HepG2 (cell line): ENCODE data around the gene DIPK1B. TPM values are rescaled to one million over a fixed set of nuclear protein-coding genes. Genes with fewer than 3 reads are reported as not detected.
A peak's percentile ranks its signal among the peaks of the same experiment; 100 is the strongest.

Source experiments
- AKAP8 ChIP-seq: sonication (generic); formaldehyde crosslinking; IDR thresholded peaks from 2 replicates; pipeline ENCODE4 v1.5.1; 2020; ENCODE audit warnings: mild to moderate bottlenecking, missing genetic modification reagents
- CEBPG ChIP-seq: IDR thresholded peaks from 2 replicates; pipeline ENCODE4 v1.6.1; 2016
- ELK4 ChIP-seq: sonication (generic); formaldehyde crosslinking; IDR thresholded peaks from 2 replicates; pipeline ENCODE4 v1.9.0; 2021; ENCODE audit warnings: missing genetic modification reagents, borderline replicate concordance
- FOXK2 ChIP-seq: fragments of 450-650 bp; IDR thresholded peaks from 2 replicates; pipeline ENCODE4 v1.6.1; 2016
- FOXP4 ChIP-seq: sonication (generic); formaldehyde crosslinking; IDR thresholded peaks from 2 replicates; pipeline ENCODE4 v1.4.0; 2020; ENCODE audit warnings: missing genetic modification reagents
- HDAC2 ChIP-seq: sonication (generic); formaldehyde crosslinking; IDR thresholded peaks from 2 replicates; pipeline ENCODE4 v1.4.0; 2020; ENCODE audit warnings: missing genetic modification reagents
- NCOA1 ChIP-seq: sonication (generic); formaldehyde crosslinking; IDR thresholded peaks from 2 replicates; pipeline ENCODE4 v1.9.0; 2021; ENCODE audit warnings: missing genetic modification reagents
- NR2F6 ChIP-seq, 2 experiments: IDR thresholded peaks; 2 replicates each; pipeline ENCODE4 v1.6.1; 2016; ENCODE audit warnings: antibody characterized with exemption in 1 of 2, mild to moderate bottlenecking in 1 of 2
- SKI ChIP-seq: fragments of 450-650 bp; IDR thresholded peaks from one replicate; pipeline ENCODE4 v1.6.1; 2018; ENCODE audit warnings: mild to moderate bottlenecking; ENCODE audit not compliant: partially characterized antibody
- TBX2 ChIP-seq: sonication (generic); formaldehyde crosslinking; IDR thresholded peaks from 2 replicates; pipeline ENCODE4 v1.5.0; 2020; ENCODE audit warnings: missing genetic modification reagents, mild to moderate bottlenecking, borderline replicate concordance
- ZNF143 ChIP-seq: sonication (generic); formaldehyde crosslinking; IDR thresholded peaks from 2 replicates; pipeline ENCODE4 v1.4.0; 2020; ENCODE audit warnings: missing genetic modification reagents
- ZNF17 ChIP-seq: sonication (generic); formaldehyde crosslinking; IDR thresholded peaks from 2 replicates; pipeline ENCODE4 v1.5.0; 2020; ENCODE audit warnings: mild to moderate bottlenecking, missing genetic modification reagents
- ZNF44 ChIP-seq: sonication (generic); formaldehyde crosslinking; IDR thresholded peaks from 2 replicates; pipeline ENCODE4 v1.5.1; 2020; ENCODE audit warnings: mild to moderate bottlenecking, missing genetic modification reagents
- ZNF550 ChIP-seq: sonication (generic); formaldehyde crosslinking; IDR thresholded peaks from 2 replicates; pipeline ENCODE4 v1.4.0; 2020; ENCODE audit warnings: mild to moderate bottlenecking, missing genetic modification reagents, borderline replicate concordance
- polyA plus RNA-seq, 8 experiments: library from polyadenylated mRNA; depleted of rRNA in 3 of 8; stranded (reverse) in 7 of 8; unstranded in 1 of 8; fragments of >200 nt; fragmentation: Illumina TruSeq in 4 of 8; extraction: Trizol in 4 of 8; gene quantifications; 2 replicates each; pipeline versions ENCODE4 v1.2.1 to v1.2.3, GENCODE V29; 2011 to 2016; ENCODE audit warnings: low read depth in 4 of 8, missing spikeins in 1 of 8, mixed read lengths in 1 of 8; ENCODE audit not compliant: insufficient read depth in 1 of 8
- total RNA-seq, 5 experiments: library from RNA; depleted of rRNA; stranded (reverse); fragments of >200 nt; fragmentation: Illumina TruSeq; extraction: Trizol; gene quantifications; 2 replicates each; pipeline ENCODE4 v1.2.3, GENCODE V29; 2016; ENCODE audit warnings: low read depth in 1 of 5
- TF ChIP-seq, protein P1 (sequence below): sonication (generic); formaldehyde crosslinking; IDR thresholded peaks from 2 replicates; pipeline ENCODE4 v1.5.1; 2020; ENCODE audit warnings: mild to moderate bottlenecking, missing genetic modification reagents, moderate library complexity
- TF ChIP-seq, protein P2 (sequence below): IDR thresholded peaks from 2 replicates; pipeline ENCODE4 v1.6.1; 2012; ENCODE audit warnings: inconsistent platforms
- TF ChIP-seq, protein P3 (sequence below): sonication (generic); formaldehyde crosslinking; IDR thresholded peaks from 2 replicates; pipeline ENCODE4 v1.5.0; 2020; ENCODE audit warnings: missing genetic modification reagents
- TF ChIP-seq, protein P4 (sequence below), 2 experiments: sonication (generic) in 1 of 2; formaldehyde crosslinking in 1 of 2; IDR thresholded peaks; 2 replicates each; pipeline versions ENCODE4 v1.4.0 to v1.6.1; 2018 to 2020; ENCODE audit warnings: missing genetic modification reagents in 2 of 2, borderline replicate concordance in 1 of 2, low read depth in 1 of 2, mild to moderate bottlenecking in 1 of 2, missing biosample characterization in 1 of 2

Gene DIPK1B
- total and polyA plus RNA-seq, 2 of the 13 experiments (the other 11 are each of a cell fraction or from before 2014, with no cell fraction given): 0.18 to 3.9 TPM

GRCh38 chr9:136697821-136698526, 14.4 kb upstream of the DIPK1B start (continued):
- TF ChIP-seq, protein P1, sequence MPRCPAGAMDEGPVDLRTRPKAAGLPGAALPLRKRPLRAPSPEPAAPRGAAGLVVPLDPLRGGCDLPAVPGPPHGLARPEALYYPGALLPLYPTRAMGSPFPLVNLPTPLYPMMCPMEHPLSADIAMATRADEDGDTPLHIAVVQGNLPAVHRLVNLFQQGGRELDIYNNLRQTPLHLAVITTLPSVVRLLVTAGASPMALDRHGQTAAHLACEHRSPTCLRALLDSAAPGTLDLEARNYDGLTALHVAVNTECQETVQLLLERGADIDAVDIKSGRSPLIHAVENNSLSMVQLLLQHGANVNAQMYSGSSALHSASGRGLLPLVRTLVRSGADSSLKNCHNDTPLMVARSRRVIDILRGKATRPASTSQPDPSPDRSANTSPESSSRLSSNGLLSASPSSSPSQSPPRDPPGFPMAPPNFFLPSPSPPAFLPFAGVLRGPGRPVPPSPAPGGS (CRISPR knock-in tag): no peak
- TF ChIP-seq SKI (peak; percentile 92), FOXK2 (no peak), ZNF550 (CRISPR knock-in tag) (no peak), ZNF44 (CRISPR knock-in tag) (0 out of 2 replicates have a peak, but pooled peaks have one; percentile 11), CEBPG (CRISPR knock-in tag) (peak; percentile 85), AKAP8 (CRISPR knock-in tag) (no peak), ZNF17 (CRISPR knock-in tag) (no peak), HDAC2 (CRISPR knock-in tag) (peak; percentile 41), ZNF143 (CRISPR knock-in tag) (no peak), TBX2 (CRISPR knock-in tag) (no peak), NR2F6 (IDR thresholded peaks at IDR 0.05) (peak; percentile 90), NR2F6 (CRISPR knock-in tag; IDR thresholded peaks at IDR 0.05) (peak; percentile 85), NCOA1 (CRISPR knock-in tag) (no peak), FOXP4 (CRISPR knock-in tag) (peak; percentile 75), ELK4 (CRISPR knock-in tag) (no peak)
- TF ChIP-seq, protein P2, sequence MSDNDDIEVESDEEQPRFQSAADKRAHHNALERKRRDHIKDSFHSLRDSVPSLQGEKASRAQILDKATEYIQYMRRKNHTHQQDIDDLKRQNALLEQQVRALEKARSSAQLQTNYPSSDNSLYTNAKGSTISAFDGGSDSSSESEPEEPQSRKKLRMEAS: no peak
- TF ChIP-seq, protein P3, sequence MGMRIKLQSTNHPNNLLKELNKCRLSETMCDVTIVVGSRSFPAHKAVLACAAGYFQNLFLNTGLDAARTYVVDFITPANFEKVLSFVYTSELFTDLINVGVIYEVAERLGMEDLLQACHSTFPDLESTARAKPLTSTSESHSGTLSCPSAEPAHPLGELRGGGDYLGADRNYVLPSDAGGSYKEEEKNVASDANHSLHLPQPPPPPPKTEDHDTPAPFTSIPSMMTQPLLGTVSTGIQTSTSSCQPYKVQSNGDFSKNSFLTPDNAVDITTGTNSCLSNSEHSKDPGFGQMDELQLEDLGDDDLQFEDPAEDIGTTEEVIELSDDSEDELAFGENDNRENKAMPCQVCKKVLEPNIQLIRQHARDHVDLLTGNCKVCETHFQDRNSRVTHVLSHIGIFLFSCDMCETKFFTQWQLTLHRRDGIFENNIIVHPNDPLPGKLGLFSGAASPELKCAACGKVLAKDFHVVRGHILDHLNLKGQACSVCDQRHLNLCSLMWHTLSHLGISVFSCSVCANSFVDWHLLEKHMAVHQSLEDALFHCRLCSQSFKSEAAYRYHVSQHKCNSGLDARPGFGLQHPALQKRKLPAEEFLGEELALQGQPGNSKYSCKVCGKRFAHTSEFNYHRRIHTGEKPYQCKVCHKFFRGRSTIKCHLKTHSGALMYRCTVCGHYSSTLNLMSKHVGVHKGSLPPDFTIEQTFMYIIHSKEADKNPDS (CRISPR knock-in tag): no peak
- TF ChIP-seq, protein P4, sequence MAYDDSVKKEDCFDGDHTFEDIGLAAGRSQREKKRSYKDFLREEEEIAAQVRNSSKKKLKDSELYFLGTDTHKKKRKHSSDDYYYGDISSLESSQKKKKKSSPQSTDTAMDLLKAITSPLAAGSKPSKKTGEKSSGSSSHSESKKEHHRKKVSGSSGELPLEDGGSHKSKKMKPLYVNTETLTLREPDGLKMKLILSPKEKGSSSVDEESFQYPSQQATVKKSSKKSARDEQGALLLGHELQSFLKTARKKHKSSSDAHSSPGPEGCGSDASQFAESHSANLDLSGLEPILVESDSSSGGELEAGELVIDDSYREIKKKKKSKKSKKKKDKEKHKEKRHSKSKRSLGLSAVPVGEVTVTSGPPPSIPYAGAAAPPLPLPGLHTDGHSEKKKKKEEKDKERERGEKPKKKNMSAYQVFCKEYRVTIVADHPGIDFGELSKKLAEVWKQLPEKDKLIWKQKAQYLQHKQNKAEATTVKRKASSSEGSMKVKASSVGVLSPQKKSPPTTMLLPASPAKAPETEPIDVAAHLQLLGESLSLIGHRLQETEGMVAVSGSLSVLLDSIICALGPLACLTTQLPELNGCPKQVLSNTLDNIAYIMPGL (CRISPR knock-in tag; IDR thresholded peaks at IDR 0.05; ENCODE audit: borderline replicate concordance in 1 of 2, low read depth in 1 of 2): no peak
